Upper lobe of right lung (tissue), 1 donor: ENCODE data around the gene TGFBRAP1. TPM values are rescaled to one million over a fixed set of nuclear protein-coding genes. Genes with fewer than 3 reads are reported as not detected.
A peak's percentile ranks its signal among the peaks of the same experiment; 100 is the strongest.

Experiments used
- ATAC-seq: fragments of 200-7000 bp; cut with Tn5 transposase; one replicate; pipeline ENCODE4 v1.9.1; 2020; ENCODE audit warnings: mild to moderate bottlenecking, moderate library complexity
- DNase-seq: peaks from one replicate; pipeline ENCODE4 v3.0.0-alpha.2; 2020
- H3K27ac ChIP-seq: fragments of 200-600 bp; one replicate; pipeline ENCODE4 v1.8.0; 2022
- H3K27me3 ChIP-seq: fragments of 200-600 bp; one replicate; pipeline ENCODE4 v1.8.0; 2022; ENCODE audit warnings: mild to moderate bottlenecking
- H3K36me3 ChIP-seq: fragments of 200-600 bp; one replicate; pipeline ENCODE4 v1.8.0; 2022
- H3K4me1 ChIP-seq: fragments of 200-600 bp; one replicate; pipeline ENCODE4 v1.8.0; 2022
- H3K4me3 ChIP-seq: fragments of 200-600 bp; one replicate; pipeline ENCODE4 v1.8.0; 2022; ENCODE audit warnings: mild to moderate bottlenecking
- H3K9me3 ChIP-seq: fragments of 200-600 bp; one replicate; pipeline ENCODE4 v1.8.0; 2022
- intact Hi-C: fragments of 100-400 bp; cut with DNase I; formaldehyde crosslinking; loops from one replicate; pipeline ENCODE4 v1.11.0; 2022
- total RNA-seq: library from RNA; stranded (reverse); fragmentation: NEBNext Ultra II Directional; extraction: Animal tissue kit (Norgen Biotek cat#: 25700); gene quantifications from one replicate; pipeline ENCODE4 v1.2.1, GENCODE V29; 2021
- TF ChIP-seq, protein P1 (sequence below): fragments of 200-600 bp; IDR thresholded peaks from one replicate; pipeline ENCODE4 v1.8.0; 2022; ENCODE audit warnings: antibody characterized with exemption
- donor health status: DM: no; HTN: yes; CAD: no; lungs with severe emphysema.

Gene TGFBRAP1
- total RNA-seq, 1 donor from 2014 or later = 22.9 TPM

DNA sequence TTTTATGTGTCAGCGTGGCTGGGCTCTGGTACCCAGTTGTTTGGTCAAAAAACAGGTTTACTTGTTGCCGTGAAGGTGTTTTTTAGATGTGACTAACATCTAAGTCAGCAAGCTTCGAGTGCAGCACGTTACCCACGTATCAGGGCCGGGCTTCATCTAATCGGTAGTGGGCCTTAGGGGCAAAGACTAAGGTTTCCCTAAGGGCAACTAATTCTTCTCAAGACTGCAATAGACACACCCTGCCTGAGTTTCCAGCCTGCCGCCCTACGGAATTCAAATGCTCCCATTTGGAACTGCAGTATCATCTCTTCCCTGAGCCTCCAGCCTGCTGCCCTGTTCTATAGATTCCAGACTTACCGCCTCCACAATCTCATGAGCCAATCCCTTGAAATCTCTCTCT is 41.6 kb upstream of the TGFBRAP1 start:
- ATAC-seq (no peak), DNase-seq (no peak)
- no peaks in the 10 kb centered on the region for H3K9me3 ChIP-seq
- peaks cover 14% of the 10 kb centered on the region for H3K4me1 ChIP-seq
- TF ChIP-seq, protein P1, sequence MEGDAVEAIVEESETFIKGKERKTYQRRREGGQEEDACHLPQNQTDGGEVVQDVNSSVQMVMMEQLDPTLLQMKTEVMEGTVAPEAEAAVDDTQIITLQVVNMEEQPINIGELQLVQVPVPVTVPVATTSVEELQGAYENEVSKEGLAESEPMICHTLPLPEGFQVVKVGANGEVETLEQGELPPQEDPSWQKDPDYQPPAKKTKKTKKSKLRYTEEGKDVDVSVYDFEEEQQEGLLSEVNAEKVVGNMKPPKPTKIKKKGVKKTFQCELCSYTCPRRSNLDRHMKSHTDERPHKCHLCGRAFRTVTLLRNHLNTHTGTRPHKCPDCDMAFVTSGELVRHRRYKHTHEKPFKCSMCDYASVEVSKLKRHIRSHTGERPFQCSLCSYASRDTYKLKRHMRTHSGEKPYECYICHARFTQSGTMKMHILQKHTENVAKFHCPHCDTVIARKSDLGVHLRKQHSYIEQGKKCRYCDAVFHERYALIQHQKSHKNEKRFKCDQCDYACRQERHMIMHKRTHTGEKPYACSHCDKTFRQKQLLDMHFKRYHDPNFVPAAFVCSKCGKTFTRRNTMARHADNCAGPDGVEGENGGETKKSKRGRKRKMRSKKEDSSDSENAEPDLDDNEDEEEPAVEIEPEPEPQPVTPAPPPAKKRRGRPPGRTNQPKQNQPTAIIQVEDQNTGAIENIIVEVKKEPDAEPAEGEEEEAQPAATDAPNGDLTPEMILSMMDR = no peak
- H3K27ac ChIP-seq = no peak overlapping the region
- no peaks in the 10 kb centered on the region for H3K27me3 ChIP-seq
- no peak overlapping the region for H3K4me3 ChIP-seq
- H3K36me3 ChIP-seq = no peaks in the 10 kb centered on the region
- intact Hi-C loops = loop anchor here (5.0 kb wide), 1 partner anchor 146 kb away; no protein-coding TSS in a partner anchor

DNA sequence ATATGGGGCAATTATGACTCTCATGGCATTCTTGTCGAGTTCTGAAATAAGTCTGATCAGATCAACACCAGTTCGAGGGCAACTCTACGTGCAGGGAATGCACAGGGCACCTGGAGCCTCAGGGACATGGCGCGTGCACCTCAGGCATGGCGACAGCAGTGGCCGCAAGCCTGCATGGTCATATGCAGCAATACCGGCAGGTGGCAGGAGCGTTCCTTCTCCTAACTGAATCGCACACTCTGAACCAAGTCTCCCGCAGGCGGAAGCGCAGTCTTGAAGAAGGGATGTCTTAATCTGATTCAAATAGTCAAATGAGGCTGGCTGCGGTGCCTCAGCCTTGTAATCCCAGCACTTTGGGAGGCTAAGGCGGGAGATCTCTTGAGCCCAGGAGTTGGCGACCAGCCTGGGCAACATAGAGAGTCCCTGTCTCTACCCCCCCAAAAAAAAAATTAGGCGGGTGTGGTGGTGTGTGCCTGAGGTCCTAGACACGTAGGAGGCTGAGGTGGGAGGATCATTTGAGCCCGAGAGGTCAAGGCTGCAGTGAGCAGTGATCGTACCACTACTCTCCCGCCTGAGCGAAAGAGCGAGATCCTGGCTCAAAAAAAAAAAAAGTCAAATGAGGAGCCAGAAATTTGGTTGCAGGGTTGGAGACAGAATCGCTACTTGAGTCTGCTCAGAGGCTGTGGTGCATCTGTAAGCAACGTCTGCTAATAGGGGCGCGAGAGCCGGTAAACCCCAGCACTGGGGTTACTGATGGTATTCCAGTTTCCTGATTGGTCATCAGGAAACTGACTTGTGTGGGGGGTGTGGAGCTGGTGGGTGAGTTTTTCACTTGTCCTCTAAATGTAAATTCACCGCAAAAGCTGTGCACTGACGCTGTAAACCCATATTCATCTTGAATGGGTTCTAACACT is 40.5 kb upstream of the TGFBRAP1 start:
- TF ChIP-seq, protein P1 = peak; percentile 92
- DNase-seq = peak; percentile 90
- no peaks in the 10 kb centered on the region for H3K27me3 ChIP-seq
- no peaks in the 10 kb centered on the region for H3K9me3 ChIP-seq
- no peak overlapping the region for H3K4me3 ChIP-seq
- peaks cover 11% of the 10 kb centered on the region for H3K4me1 ChIP-seq
- no peak overlapping the region for H3K27ac ChIP-seq
- no peaks in the 10 kb centered on the region for H3K36me3 ChIP-seq
- peak; percentile 96 for ATAC-seq
- intact Hi-C loops = loop anchor here (5.0 kb wide), 1 partner anchor 147 kb away; no protein-coding TSS in a partner anchor

DNA sequence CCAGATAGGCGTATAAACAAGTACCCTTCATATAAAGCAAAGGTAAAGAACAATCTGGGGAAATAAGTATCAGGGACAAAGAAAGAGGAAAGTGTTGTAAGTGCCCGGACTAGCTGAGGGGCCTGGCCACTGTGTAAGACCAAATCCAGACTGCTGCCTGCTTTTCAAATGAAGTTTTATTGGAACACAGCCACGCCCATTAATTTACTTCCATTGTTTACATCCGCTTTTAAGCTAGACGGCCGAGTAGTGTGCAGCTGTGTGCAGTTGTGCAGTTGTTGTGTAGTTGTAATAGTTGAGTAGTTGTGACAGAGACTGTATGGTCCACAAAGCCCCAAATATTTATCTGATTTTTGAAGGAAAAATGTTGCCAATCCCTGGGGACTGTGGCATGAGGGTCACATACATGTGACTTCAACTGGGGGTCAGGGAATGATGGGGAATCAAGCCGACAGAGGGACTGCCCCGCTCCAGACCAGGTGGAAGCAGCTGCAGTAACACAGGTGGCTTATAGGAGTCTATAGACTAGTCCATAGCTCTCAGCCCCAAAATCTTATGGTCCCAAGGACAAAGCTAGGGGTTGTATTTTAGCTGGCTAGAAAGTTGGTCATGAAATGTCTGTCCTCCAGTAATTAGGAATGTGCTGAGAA is 39.3 kb upstream of the TGFBRAP1 start:
- Histone ChIP-seq H3K4me1 (peaks cover 11% of the 10 kb centered on the region), H3K27ac (no peak overlapping the region), H3K27me3 (no peaks in the 10 kb centered on the region), H3K4me3 (no peak overlapping the region), H3K9me3 (no peaks in the 10 kb centered on the region), H3K36me3 (no peaks in the 10 kb centered on the region)
- DNase-seq (no peak), ATAC-seq (no peak)
- TF ChIP-seq, protein P1 = no peak
- intact Hi-C loops = no loop called here

DNA sequence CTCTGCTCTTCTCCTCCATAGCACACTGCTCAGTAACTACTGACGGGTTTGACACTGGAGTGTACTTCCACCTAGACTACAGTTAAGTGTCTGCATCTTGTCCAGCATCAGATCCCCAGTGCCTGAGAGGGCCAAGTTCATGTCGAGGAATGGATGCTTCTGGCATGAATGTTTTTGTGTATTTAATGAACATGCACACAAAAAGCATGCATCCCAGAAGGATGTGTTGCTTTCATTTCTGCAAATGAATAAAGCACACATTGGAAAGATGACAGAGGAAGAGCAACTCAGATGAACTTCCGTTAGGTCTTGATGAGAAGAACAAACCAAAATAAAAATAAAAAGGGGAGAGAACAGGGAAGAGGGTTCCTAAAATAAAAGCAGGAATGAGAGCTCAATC is 35.7 kb upstream of the TGFBRAP1 start:
- Histone ChIP-seq H3K4me1 (no peaks in the 10 kb centered on the region), H3K9me3 (no peaks in the 10 kb centered on the region), H3K36me3 (peaks cover 33% of the 10 kb centered on the region), H3K27me3 (no peaks in the 10 kb centered on the region), H3K27ac (no peak overlapping the region), H3K4me3 (no peak overlapping the region)
- DNase-seq (no peak), ATAC-seq (no peak)
- TF ChIP-seq, protein P1 = no peak
- intact Hi-C loops = no loop called here

DNA sequence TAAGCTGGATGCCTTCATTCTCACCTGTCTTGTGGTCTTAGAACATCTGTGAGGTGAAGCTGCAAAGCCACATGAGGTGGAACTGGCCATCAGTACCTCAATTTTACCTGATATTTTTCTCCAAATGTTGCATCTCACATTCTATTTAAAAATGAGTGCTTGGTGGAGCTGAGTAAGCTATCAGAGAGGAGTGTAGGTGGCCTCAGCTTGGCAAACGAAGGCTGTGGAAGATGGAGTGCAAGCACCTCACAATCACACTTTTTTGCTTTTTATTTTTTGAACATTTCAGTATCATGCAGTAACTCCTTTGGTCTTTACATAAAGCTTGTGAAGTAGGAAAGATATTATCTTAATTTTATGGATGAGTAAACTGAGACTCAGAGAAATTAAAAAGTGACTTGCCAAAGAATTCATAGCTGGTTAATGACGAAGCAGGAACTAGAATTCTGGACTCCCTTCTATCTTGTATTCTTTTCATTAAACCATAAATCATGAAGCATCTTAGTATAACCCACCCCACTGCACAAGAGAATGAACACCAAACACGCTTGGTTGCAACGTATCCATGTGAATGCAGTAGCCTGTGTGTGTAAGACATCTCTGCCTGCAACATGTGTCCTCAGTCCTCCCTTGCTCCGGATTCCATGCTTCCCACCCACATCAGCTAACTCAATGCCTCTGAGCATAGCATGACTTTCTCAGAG is 35.1 kb upstream of the TGFBRAP1 start:
- no peaks in the 10 kb centered on the region for H3K4me1 ChIP-seq
- peaks cover 37% of the 10 kb centered on the region for H3K36me3 ChIP-seq
- no peak overlapping the region for H3K27ac ChIP-seq
- DNase-seq (no peak), ATAC-seq (no peak)
- no peaks in the 10 kb centered on the region for H3K27me3 ChIP-seq
- intact Hi-C loops = loop anchor here (5.0 kb wide), 1 partner anchor 163 kb away; no protein-coding TSS in a partner anchor
- H3K4me3 ChIP-seq = no peak overlapping the region
- TF ChIP-seq, protein P1 = no peak
- H3K9me3 ChIP-seq = no peaks in the 10 kb centered on the region
